HepG2 (cell line): ENCODE data around the gene MB21D2. TPM values are rescaled to one million over a fixed set of nuclear protein-coding genes. Genes with fewer than 3 reads are reported as not detected.

Experiments
- ATAC-seq: fragments of 200-7000 bp; cut with Tn5 transposase; 3 replicates; pipeline ENCODE4 v1.9.1; 2020; ENCODE audit warnings: mild to moderate bottlenecking, moderate library complexity
- BruUV-seq: library from RNA; stranded (reverse); fragments of 400-500 nt; replicated peaks from 2 replicates; lab custom pipeline; 2021; lab: Mats Ljungman, UMichigan
- CTCF ChIA-PET: fragments of 300-600 bp; formaldehyde crosslinking; extraction: SDS; loops from one replicate; lab custom pipeline; 2021; ENCODE audit warnings: low total read pairs, inconsistent platforms, low intra/inter-chr PET ratio; lab: Yijun Ruan, JAX
- POLR2A ChIA-PET: fragments of 350-600 bp; sonication (Branson Sonifier 250); formaldehyde crosslinking; loops from one replicate; lab custom pipeline; 2020; ENCODE audit warnings: antibody characterized with exemption, inconsistent platforms; lab: Yijun Ruan, JAX
- DNase-seq: peaks from one replicate; pipeline ENCODE4 v3.0.0-alpha.2; 2015; ENCODE audit warnings: low spot score
- FAIRE-seq: peaks from 3 replicates; lab custom pipeline; 2011; peaks lifted over from hg19 to GRCh38; lab: Jason Lieb, UNC
- H2AFZ ChIP-seq: one replicate; pipeline ENCODE4 v1.6.1; 2011; ENCODE audit warnings: low read length, inconsistent platforms
- H3K27ac ChIP-seq: fragments of 300-600 bp; 3 replicates; pipeline ENCODE4 v1.8.0; 2011; ENCODE audit warnings: mixed run types, mild to moderate bottlenecking, mixed read lengths, low read length, inconsistent platforms; ENCODE audit not compliant: insufficient read depth; ENCODE audit errors: extremely low read length
- H3K27me3 ChIP-seq, 2 experiments: fragments of 200-600 bp in 1 of 2; 2 replicates in 1 of 2; 3 replicates in 1 of 2; pipeline versions ENCODE4 v1.6.0 to v1.8.0; 2011; ENCODE audit warnings: low read length in 2 of 2, mild to moderate bottlenecking in 2 of 2, moderate library complexity in 2 of 2, inconsistent platforms in 1 of 2; ENCODE audit not compliant: insufficient read depth in 2 of 2, control insufficient read depth in 1 of 2
- H3K36me3 ChIP-seq, 2 experiments: fragments of 200-600 bp in 1 of 2; replicated peaks in 1 of 2; 2 replicates in 1 of 2; 3 replicates in 1 of 2; pipeline versions ENCODE4 v1.5.1 to v1.8.0; 2011; ENCODE audit warnings: low read length in 2 of 2, inconsistent platforms in 1 of 2; ENCODE audit not compliant: insufficient read depth in 2 of 2, control insufficient read depth in 1 of 2
- H3K4me1 ChIP-seq: 2 replicates; pipeline ENCODE4 v1.5.1; 2012; ENCODE audit warnings: low read length, inconsistent platforms; ENCODE audit not compliant: insufficient read depth
- H3K4me2 ChIP-seq: 2 replicates; pipeline ENCODE4 v1.6.0; 2011; ENCODE audit warnings: low read depth, low read length, inconsistent platforms
- H3K4me3 ChIP-seq, 3 experiments: fragments of 200-600 bp in 1 of 3; sonication (generic), shearing (Covaris generic) in 1 of 3; replicated peaks in 1 of 3; 2 replicates each; pipeline ENCODE4 v1.5.1; 2011 to 2016; ENCODE audit warnings: low read length in 3 of 3, inconsistent platforms in 2 of 3, low read depth in 2 of 3, mild to moderate bottlenecking in 2 of 3, control low read depth in 1 of 3, mixed read lengths in 1 of 3; ENCODE audit not compliant: insufficient read depth in 1 of 3
- H3K79me2 ChIP-seq: one replicate; pipeline ENCODE4 v1.6.1; 2011; ENCODE audit warnings: low read length, inconsistent platforms; ENCODE audit not compliant: insufficient read depth
- H3K9ac ChIP-seq: 2 replicates; pipeline ENCODE4 v1.6.0; 2011; ENCODE audit warnings: mild to moderate bottlenecking, low read depth, low read length, inconsistent platforms; ENCODE audit not compliant: insufficient read depth
- H3K9me3 ChIP-seq: 2 replicates; pipeline ENCODE4 v1.5.1; 2012; ENCODE audit warnings: mild to moderate bottlenecking, low read length
- H4K20me1 ChIP-seq: 2 replicates; pipeline ENCODE4 v1.6.0; 2011; ENCODE audit warnings: inconsistent platforms, mild to moderate bottlenecking, low read length, moderate library complexity; ENCODE audit not compliant: insufficient read depth
- NCOA5 ChIP-seq: sonication (generic); formaldehyde crosslinking; IDR thresholded peaks from 2 replicates; pipeline ENCODE4 v1.4.0; 2020; ENCODE audit warnings: missing genetic modification reagents
- TBL1XR1 ChIP-seq: fragments of 150-350 bp; IDR thresholded peaks from 2 replicates; pipeline ENCODE4 v1.6.1; 2014; ENCODE audit warnings: borderline replicate concordance, low read length; ENCODE audit not compliant: partially characterized antibody
- TEAD3 ChIP-seq: optimal IDR thresholded peaks from 2 replicates; pipeline ENCODE3; 2016; ENCODE audit warnings: borderline replicate concordance
- ZNF333 ChIP-seq: sonication (generic); formaldehyde crosslinking; IDR thresholded peaks from 2 replicates; pipeline ENCODE4 v1.4.0; 2020; ENCODE audit warnings: mild to moderate bottlenecking, missing genetic modification reagents, borderline replicate concordance
- WGBS: methylation state at CpG from one replicate; pipeline ENCODE4 v1.1.6; 2017; ENCODE audit warnings: low lambda C conversion rate; 5-methylcytosine and 5-hydroxymethylcytosine counted together
- in situ Hi-C: cut with HindIII; loops from 2 replicates; pipeline ENCODE4 v1.10.0; 2017; ENCODE audit warnings: low pct_unique_long_range_greater_than_20kb; ENCODE audit not compliant: extremely low pct_ligation_motif_present
- intact Hi-C: fragments of 100-400 bp; cut with micrococcal nuclease; formaldehyde crosslinking; loops from one replicate; pipeline ENCODE4 v1.10.0; 2022; ENCODE audit not compliant: unreplicated experiment
- polyA plus RNA-seq, 8 experiments: library from polyadenylated mRNA; depleted of rRNA in 3 of 8; stranded (reverse) in 7 of 8; unstranded in 1 of 8; fragments of >200 nt; fragmentation: Illumina TruSeq in 4 of 8; extraction: Trizol in 4 of 8; gene quantifications; 2 replicates each; pipeline versions ENCODE4 v1.2.1 to v1.2.3, GENCODE V29; 2011 to 2016; ENCODE audit warnings: low read depth in 4 of 8, missing spikeins in 1 of 8, mixed read lengths in 1 of 8; ENCODE audit not compliant: insufficient read depth in 1 of 8
- total RNA-seq, 5 experiments: library from RNA; depleted of rRNA; stranded (reverse); fragments of >200 nt; fragmentation: Illumina TruSeq; extraction: Trizol; gene quantifications; 2 replicates each; pipeline ENCODE4 v1.2.3, GENCODE V29; 2016; ENCODE audit warnings: low read depth in 1 of 5

MB21D2 gene
- total and polyA plus RNA-seq, 2 of the 13 experiments (the other 11 are each of a cell fraction or from before 2014, with no cell fraction given), result 0.90 to 1.6 TPM

DNA sequence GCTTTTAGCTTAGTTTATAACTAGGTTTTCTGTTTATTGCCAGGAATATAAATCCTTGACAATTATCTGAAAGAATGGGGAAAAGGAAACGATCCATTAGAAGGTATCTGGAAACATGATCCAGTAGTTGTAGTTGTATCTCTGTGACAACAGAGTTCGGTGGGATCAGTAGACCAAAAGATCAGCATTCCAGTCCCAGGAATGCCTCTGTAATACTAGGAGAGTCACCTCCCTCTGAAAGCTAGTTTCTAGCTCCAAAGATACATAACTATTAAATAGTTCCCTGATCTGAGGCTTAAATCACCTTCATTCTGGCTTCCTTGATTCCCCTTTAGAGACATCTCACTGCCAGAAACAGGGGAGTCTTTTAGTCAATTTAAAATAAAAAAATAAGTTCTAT, 34.1 kb downstream of the MB21D2 start:
- Histone ChIP-seq H2AFZ (no peak overlapping the region), H3K27me3 (no peaks in the 10 kb centered on the region), H3K79me2 (no peaks in the 10 kb centered on the region), H3K27ac (peak overlapping the region; percentile 41), H3K4me2 (peak overlapping the region; percentile 22), H3K9me3 (no peaks in the 10 kb centered on the region), H3K36me3 (no peaks in the 10 kb centered on the region), H4K20me1 (no peaks in the 10 kb centered on the region), H3K9ac (0 out of 2 replicates have a peak overlapping the region, but pooled peaks have one; percentile 31), H3K4me1 (peaks cover 60% of the 10 kb centered on the region), H3K4me3 (no peak overlapping the region)
- ATAC-seq, result peak; percentile 74
- TF ChIP-seq TBL1XR1 (no peak), TEAD3 (CRISPR knock-in tag) (peak; percentile 38)
- 3% methylated on average over 2 of the region's 2 CpGs for WGBS
- in situ Hi-C loops (no loop called here), intact Hi-C loops (loop anchor here (2.0 kb wide), 1 partner anchor 13 kb away; no protein-coding TSS in a partner anchor)
- CTCF ChIA-PET, result no interaction called here
- FAIRE-seq, result peak; percentile 90
- no TSS peak for BruUV-seq
- POLR2A ChIA-PET, result interaction anchor here (0.9 kb wide), 1 partner anchor 14 kb away, joined by 3 read pairs; no protein-coding TSS in a partner anchor
- DNase-seq, result peak; percentile 74

DNA sequence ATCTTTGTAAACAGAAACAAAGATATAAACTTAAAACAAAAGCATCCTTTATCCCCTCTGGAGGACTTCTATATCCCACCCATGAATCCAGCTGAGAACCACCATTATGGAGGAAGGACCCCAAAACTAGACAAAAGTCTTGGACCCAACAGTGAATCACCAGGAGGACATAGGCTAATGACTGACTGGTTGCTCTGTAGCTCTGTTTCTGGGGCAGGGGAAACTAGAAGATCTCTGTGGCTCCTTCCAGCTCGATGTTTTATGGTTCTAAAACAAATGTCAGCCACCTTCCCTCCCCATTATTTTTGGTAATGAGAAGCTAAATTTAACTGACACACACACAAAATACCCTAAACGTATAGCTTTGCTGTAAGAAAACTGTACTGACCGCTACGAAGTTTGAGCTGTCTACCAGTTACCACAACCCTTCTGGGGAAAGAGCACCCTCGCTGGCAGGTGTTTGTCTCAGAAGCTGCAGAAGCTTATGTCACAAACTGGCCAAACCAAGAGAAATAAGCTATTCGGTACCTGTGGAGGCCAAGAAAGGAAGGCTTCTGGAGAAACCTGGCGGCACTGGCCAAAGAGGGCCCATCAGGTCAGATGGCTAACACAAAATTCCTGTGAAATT, 36.4 kb downstream of the MB21D2 start:
- POLR2A ChIA-PET, result no interaction called here
- no peak for DNase-seq
- ATAC-seq, result no peak
- TF ChIP-seq NCOA5 (CRISPR knock-in tag) (no peak), ZNF333 (CRISPR knock-in tag) (no peak)
- no peaks in the 10 kb centered on the region for H3K36me3 ChIP-seq
- intact Hi-C loops, result no loop called here
- no peak overlapping the region for H2AFZ ChIP-seq
- BruUV-seq, result no TSS peak
- no peak overlapping the region for H3K27ac ChIP-seq
- no peaks in the 10 kb centered on the region for H3K9me3 ChIP-seq
- CTCF ChIA-PET, result no interaction called here
- peaks cover 49% of the 10 kb centered on the region for H3K4me1 ChIP-seq
- FAIRE-seq, result no peak
- no peak overlapping the region for H3K4me2 ChIP-seq
- in situ Hi-C loops, result no loop called here
- no peak overlapping the region for H3K4me3 ChIP-seq
- H3K27me3 ChIP-seq, result no peaks in the 10 kb centered on the region
- no peak overlapping the region for H3K9ac ChIP-seq
- no peaks in the 10 kb centered on the region for H4K20me1 ChIP-seq
- WGBS, result 75% methylated on average over 7 of the region's 7 CpGs
- no peaks in the 10 kb centered on the region for H3K79me2 ChIP-seq
